ENCODE results near the gene PIGO.

The PIGO gene

GRCh38 chr9:35096035-35096849 lies at the start of gene PIGO:
Gene PIGO (minus strand): TSS chr9:35096591. CDS start chr9:35095565, 1,026 bp downstream.
- peak; percentile 45 for DNase-seq (ENCODE audit: low read depth)
- TF ChIP-seq CTCF (IDR thresholded peaks at IDR 0.05; ENCODE audit: low read depth, low read length, missing control alignments) = peak; percentile 80
- peak within 1 kb of the TSS; percentile 99 for H3K4me3 ChIP-seq (ENCODE audit: low read depth, low read length)
- in situ Hi-C loops (cut with HindIII; ENCODE audit: low sequenced_read_pairs) = no loop called here

GRCh38 chr9:35142037-35142436 lies 45.6 kb upstream of the PIGO start:
- in situ Hi-C loops (cut with HindIII; ENCODE audit: low sequenced_read_pairs) = no loop called here
- no peak for TF ChIP-seq CTCF (IDR thresholded peaks at IDR 0.05; ENCODE audit: low read depth, low read length, missing control alignments)
- DNase-seq (ENCODE audit: low read depth) = no peak
- no peak overlapping the region for H3K4me3 ChIP-seq (ENCODE audit: low read depth, low read length)

GRCh38 chr9:35140093-35140492 lies 43.7 kb upstream of the PIGO start:
- in situ Hi-C loops (cut with HindIII; ENCODE audit: low sequenced_read_pairs) = no loop called here
- no peak for DNase-seq (ENCODE audit: low read depth)
- TF ChIP-seq CTCF (IDR thresholded peaks at IDR 0.05; ENCODE audit: low read depth, low read length, missing control alignments) = no peak
- no peak overlapping the region for H3K4me3 ChIP-seq (ENCODE audit: low read depth, low read length)

- no peak for DNase-seq (ENCODE audit: low read depth)
- in situ Hi-C loops (cut with HindIII; ENCODE audit: low sequenced_read_pairs) = no loop called here
- H3K4me3 ChIP-seq (ENCODE audit: low read depth, low read length) = no peak overlapping the region
- TF ChIP-seq CTCF (IDR thresholded peaks at IDR 0.05; ENCODE audit: low read depth, low read length, missing control alignments) = no peak
These were observed 40.5 kb upstream of the PIGO start for GRCh38 chr9:35136866-35137265.

- H3K4me3 ChIP-seq (ENCODE audit: low read depth, low read length) = no peak overlapping the region
- in situ Hi-C loops (cut with HindIII; ENCODE audit: low sequenced_read_pairs) = no loop called here
- no peak for DNase-seq (ENCODE audit: low read depth)
- no peak for TF ChIP-seq CTCF (IDR thresholded peaks at IDR 0.05; ENCODE audit: low read depth, low read length, missing control alignments)
These were observed 39.6 kb upstream of the PIGO start for GRCh38 chr9:35135988-35136387.

- H3K4me3 ChIP-seq (ENCODE audit: low read depth, low read length) = no peak overlapping the region
- no peak for TF ChIP-seq CTCF (IDR thresholded peaks at IDR 0.05; ENCODE audit: low read depth, low read length, missing control alignments)
- DNase-seq (ENCODE audit: low read depth) = no peak
- in situ Hi-C loops (cut with HindIII; ENCODE audit: low sequenced_read_pairs) = no loop called here
These were observed 38.5 kb upstream of the PIGO start for GRCh38 chr9:35134920-35135319.

Measured in astrocyte of the cerebellum (primary cell).